ENCODE results near the gene FAM114A1.
"Not testable (repeated sequence)": the region's sequence is repeated elsewhere in the genome, so short reads cannot be mapped to it uniquely, and the experiment has no call there.

The FAM114A1 gene

GRCh38 chr4:38979081-38979480, 111.5 kb downstream of the FAM114A1 start:
- no peak for DNase-seq

- DNase-seq = no peak
Measured at GRCh38 chr4:38979511-38980230, 112.1 kb downstream of the FAM114A1 start.

- no peak for DNase-seq
Measured at GRCh38 chr4:38980903-38981676, 113.5 kb downstream of the FAM114A1 start.

GRCh38 chr4:38982361-38983095, 114.9 kb downstream of the FAM114A1 start:
- DNase-seq = no peak

GRCh38 chr4:38983291-38983690, 115.7 kb downstream of the FAM114A1 start:
- DNase-seq = no peak

- no peak for DNase-seq
Measured at GRCh38 chr4:38983787-38984598, 116.4 kb downstream of the FAM114A1 start.

- no peak for DNase-seq
Measured at GRCh38 chr4:38985410-38986100, 117.9 kb downstream of the FAM114A1 start.

- DNase-seq = no peak
Measured at GRCh38 chr4:38987491-38987890, 119.9 kb downstream of the FAM114A1 start.

- not testable (repeated sequence) for DNase-seq
Measured at GRCh38 chr4:38988353-38988752, 120.7 kb downstream of the FAM114A1 start.

- no peak for DNase-seq
Measured at GRCh38 chr4:38989487-38989886, 121.9 kb downstream of the FAM114A1 start.

- no peak for DNase-seq
Measured at GRCh38 chr4:38990241-38990640, 122.6 kb downstream of the FAM114A1 start.

GRCh38 chr4:38993683-38994082, 126.1 kb downstream of the FAM114A1 start:
- DNase-seq = no peak

- no peak for DNase-seq
Measured at GRCh38 chr4:38994135-38994534, 126.5 kb downstream of the FAM114A1 start.
